Bronchus fibroblast of lung (primary cell): Measurements from ENCODE around the gene ZDHHC18. TPM values are rescaled to one million over a fixed set of nuclear protein-coding genes. Genes with fewer than 3 reads are reported as not detected.

ENCODE experiments used
- total RNA-seq: library from RNA; depleted of rRNA; stranded (reverse); fragments of >200 nt; gene quantifications from 2 replicates; pipeline ENCODE4 v1.2.3, GENCODE V29; 2015

Gene ZDHHC18, protein sequence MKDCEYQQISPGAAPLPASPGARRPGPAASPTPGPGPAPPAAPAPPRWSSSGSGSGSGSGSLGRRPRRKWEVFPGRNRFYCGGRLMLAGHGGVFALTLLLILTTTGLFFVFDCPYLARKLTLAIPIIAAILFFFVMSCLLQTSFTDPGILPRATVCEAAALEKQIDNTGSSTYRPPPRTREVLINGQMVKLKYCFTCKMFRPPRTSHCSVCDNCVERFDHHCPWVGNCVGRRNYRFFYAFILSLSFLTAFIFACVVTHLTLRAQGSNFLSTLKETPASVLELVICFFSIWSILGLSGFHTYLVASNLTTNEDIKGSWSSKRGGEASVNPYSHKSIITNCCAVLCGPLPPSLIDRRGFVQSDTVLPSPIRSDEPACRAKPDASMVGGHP
- 14.9 and 15.3 TPM in 2 replicates for total RNA-seq

DNA sequence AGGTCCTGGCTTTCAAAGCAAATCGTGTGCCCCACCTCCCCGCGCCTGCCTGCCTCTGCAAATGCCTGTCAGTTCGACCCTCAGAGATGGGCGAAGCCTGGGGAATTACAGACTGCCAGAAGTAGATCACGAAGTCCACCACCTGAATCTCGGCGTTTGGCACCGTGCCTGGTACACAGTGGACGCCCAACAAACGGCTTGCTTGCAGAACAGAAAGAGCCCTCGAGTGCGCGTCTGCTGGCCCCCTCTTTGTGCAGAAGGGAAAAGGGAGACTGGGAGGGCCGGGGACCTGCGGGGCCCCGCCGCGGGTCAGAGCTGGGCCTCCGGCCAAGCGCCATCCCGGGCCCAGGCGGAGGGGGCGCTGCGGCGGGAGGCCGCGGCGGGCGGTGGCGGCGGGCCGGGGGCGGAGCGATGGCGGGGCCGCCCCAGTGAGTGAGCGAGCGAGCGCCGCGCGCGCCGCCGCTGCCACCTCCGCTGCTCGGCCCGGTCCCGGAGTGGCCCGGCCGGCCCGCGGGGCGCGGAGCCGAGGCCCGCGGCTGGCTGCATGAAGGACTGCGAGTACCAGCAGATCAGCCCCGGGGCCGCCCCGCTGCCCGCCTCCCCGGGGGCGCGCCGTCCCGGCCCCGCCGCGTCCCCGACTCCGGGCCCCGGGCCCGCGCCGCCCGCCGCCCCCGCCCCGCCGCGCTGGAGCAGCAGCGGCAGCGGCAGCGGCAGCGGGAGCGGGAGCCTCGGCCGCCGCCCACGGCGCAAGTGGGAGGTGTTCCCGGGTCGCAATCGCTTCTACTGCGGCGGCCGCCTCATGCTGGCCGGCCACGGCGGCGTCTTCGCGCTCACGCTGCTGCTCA lies at the start of gene ZDHHC18:
ZDHHC18 (plus strand) TSS at position 428 of the 845 bp plus-strand sequence; CDS start at position 545, 117 bp downstream.

DNA sequence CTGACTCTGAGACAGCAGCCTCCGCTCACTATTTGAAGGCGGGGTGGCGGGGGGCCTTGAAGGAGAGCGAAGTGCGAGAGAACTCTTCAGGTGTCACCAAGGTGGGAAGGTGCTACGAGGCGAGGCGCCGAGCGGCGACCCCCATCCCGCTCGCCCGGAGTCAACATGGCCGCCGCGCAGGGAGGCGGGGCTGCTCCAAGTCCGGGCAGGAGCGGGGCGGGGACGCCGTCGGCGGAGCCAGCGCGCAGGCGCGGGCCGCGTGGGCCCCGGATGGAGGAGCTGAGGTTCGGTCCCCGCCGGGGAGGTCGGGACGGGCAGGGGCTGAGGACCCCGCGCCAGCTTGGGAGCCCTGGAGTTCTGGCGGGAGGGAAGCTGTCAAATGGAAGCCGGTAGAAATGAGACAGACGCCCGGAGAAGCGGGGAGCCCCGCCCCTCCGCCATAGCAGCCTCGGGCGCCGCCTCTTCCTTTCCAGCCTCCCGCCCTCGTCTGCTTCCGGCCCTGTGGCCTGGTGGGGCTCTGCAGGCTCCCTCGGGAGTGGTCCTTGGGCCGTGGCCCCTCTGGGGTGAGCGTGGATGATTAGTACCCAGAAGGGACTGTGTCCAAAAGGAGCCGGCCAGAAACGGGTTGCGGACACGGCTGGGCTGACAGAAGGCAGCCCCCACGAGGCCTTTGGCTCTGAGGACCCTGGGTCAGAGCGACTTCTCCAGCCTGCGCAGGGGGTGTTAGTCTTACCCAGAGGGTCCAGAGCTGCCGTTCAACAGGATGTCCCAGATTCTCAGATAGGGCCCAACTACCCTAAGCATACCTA lies 38.6 kb upstream of the ZDHHC18 start, which contains the start of gene PIGV:
PIGV (plus strand) TSS at position 245 of the 809 bp plus-strand sequence. CDS start 2,866 bp downstream, outside the sequence.

DNA sequence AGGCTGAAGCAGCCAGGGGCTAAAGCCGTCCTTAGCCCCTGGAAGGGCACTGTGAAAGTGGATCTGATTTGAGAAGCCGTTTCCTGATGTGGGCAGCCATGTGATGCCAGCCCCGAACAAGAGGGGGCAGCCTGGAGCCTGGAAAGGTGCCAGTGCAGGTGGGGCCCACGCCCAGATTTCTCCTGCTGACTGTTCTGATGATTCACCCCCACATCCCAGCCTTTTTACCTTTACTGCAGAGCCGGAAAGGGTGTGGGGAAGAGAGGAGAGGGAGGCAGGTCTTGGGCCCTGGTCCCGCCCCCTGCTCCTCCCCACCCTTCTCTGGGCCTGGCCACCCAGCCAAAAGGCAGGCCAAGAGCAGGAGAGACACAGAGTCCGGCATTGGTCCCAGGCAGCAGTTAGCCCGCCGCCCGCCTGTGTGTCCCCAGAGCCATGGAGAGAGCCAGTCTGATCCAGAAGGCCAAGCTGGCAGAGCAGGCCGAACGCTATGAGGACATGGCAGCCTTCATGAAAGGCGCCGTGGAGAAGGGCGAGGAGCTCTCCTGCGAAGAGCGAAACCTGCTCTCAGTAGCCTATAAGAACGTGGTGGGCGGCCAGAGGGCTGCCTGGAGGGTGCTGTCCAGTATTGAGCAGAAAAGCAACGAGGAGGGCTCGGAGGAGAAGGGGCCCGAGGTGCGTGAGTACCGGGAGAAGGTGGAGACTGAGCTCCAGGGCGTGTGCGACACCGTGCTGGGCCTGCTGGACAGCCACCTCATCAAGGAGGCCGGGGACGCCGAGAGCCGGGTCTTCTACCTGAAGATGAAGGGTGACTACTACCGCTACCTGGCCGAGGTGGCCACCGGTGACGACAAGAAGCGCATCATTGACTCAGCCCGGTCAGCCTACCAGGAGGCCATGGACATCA lies 36.5 kb downstream of the ZDHHC18 start, which contains the start of gene SFN:
SFN (plus strand) TSS at position 369 of the 904 bp plus-strand sequence; CDS start at position 433, 64 bp downstream.

DNA sequence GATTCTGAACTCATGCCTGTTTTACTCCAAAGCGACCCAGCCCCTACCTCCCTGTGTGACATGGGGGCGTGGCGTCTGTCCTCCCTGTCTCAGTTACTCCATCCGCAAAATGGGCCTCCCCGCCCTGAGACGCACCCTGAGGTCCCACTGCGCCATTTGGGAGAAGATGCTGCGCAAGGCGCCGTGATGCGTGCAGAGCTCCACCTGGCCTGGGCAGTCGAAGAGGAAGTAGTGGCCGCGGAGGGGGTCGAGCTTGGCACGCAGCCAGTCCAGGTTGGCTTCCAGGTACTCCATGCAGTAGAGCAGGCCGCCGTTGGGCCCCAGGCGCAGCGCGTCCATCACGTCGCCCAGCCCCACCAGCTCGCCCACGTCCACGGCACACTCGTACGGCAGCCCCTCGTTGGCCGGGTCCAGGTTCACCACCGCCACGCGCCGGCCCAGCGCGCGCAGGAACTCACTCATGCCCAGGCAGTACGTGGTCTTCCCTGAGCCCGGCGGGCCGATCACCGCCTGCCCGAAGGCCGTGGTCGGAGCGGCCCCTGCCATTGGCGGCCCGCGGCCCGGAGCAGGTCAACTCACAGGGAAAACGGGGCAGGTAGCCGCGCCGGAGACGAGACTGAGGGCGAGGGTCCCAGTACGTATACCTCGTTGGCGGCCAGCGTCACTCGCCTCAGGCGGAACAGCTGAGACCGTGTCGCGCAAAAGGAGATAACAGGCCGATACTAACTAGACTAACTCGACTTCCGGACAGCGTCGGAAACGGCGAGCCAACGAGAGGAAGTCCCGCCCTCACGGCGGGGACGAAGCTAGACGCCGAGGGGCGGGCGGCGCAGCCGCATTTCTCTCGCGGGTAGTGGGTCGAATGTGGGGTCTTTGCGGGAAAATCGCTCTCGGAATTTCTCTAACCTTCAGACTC lies 63.3 kb downstream of the ZDHHC18 start, which contains the start of gene GPN2:
GPN2 (minus strand) TSS at position 733 of the 916 bp plus-strand sequence; CDS start at position 546, 187 bp downstream.

DNA sequence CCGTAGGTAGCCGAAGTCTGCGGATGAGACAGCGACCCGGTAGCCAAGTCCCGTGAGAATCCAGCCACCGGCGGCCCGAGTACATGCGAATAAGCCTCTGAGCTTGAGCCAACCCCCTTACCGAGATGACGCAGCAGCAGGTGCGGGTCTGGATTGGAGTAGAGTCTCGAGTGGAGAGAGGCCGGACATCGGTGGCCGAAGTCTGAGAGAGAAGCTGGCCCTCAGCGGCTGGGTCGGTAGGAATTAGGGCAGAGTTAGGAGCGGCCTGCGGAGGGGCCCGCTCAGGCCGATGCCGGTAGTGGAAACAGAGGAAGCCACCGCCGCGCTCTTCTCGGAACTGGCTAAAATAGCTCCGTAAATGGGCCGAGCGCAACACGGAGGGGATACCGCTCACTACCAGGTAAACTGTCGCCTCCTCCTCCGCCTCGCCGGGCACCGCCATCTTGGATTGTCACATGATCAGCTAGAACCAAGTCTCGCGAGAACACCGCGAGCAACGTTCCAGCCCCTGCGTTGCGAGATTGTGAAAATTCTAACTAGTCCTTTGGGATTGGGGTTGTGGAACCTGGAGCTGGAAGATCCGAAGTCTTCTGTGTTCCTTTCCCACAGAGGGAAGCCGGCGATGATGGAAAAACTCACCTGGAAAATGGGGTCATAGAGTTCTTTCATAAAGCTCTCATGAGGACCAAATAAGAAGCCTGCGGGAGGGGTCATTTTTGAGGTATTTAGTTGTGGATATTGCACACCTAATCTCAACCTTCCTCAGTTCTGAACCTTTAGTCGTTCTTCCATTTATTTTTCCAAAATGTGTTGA lies 73.7 kb downstream of the ZDHHC18 start, which contains the start of gene GPATCH3:
GPATCH3 (minus strand) TSS at position 467 of the 814 bp plus-strand sequence; CDS start at position 442, 25 bp downstream.

Other genes starting within 250 kb of the ZDHHC18 start
- 20.2 and 23.6 TPM in 2 replicates for gene ARID1A, start 130.7 kb upstream of the ZDHHC18 start, total RNA-seq
- gene PIGV, start 38.7 kb upstream of the ZDHHC18 start, total RNA-seq, result 18.0 and 18.2 TPM in 2 replicates
- 0.74 and 1.2 TPM in 2 replicates for gene SFN, start 36.5 kb downstream of the ZDHHC18 start, total RNA-seq
- gene GPN2, start 63.6 kb downstream of the ZDHHC18 start, total RNA-seq, result 8.7 and 10.4 TPM in 2 replicates
- 7.4 and 11.7 TPM in 2 replicates for gene GPATCH3, start 73.8 kb downstream of the ZDHHC18 start, total RNA-seq
- gene NR0B2, start 87.3 kb downstream of the ZDHHC18 start, total RNA-seq, result not detected in 2 replicates
- 89.9 and 95.8 TPM in 2 replicates for gene NUDC, start 95.1 kb downstream of the ZDHHC18 start, total RNA-seq
- gene KDF1, start 133.8 kb downstream of the ZDHHC18 start, total RNA-seq, result 0.67 and 1.3 TPM in 2 replicates
- gene TRNP1, start 167.0 kb downstream of the ZDHHC18 start, total RNA-seq, result 215 and 217 TPM in 2 replicates
- 19.8 TPM in 2 replicates for gene TENT5B, start 186.2 kb downstream of the ZDHHC18 start, total RNA-seq